GM12874 (cell line): ENCODE results near the gene IL19.

Experiments
- TF ChIP-seq, protein P1 (sequence below): IDR thresholded peaks from 2 replicates; pipeline ENCODE4 v1.5.1; 2011; ENCODE audit warnings: low read depth, mild to moderate bottlenecking, control low read depth, low read length, moderate library complexity; ENCODE audit not compliant: insufficient read depth

IL19 gene

DNA sequence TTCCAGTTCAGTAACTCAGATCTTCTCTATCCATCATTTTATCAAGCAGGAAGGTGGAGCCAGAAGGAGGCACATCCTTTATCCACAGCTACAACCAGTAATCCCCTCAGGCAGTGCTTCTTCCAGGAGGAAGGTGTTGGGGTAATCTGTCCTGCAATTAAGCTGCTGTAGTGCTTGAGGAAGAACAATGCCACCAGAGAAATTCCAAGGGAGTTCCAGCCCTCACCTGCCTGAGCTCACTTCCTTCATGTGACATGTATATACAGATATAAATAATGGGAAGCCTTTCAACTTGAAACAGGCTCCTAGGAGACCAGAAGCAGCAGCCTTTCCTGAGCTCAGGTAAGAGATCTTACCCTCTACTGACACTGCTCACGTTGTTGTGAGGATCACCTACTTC lies 92.7 kb downstream of the IL19 start:
- TF ChIP-seq, protein P1, sequence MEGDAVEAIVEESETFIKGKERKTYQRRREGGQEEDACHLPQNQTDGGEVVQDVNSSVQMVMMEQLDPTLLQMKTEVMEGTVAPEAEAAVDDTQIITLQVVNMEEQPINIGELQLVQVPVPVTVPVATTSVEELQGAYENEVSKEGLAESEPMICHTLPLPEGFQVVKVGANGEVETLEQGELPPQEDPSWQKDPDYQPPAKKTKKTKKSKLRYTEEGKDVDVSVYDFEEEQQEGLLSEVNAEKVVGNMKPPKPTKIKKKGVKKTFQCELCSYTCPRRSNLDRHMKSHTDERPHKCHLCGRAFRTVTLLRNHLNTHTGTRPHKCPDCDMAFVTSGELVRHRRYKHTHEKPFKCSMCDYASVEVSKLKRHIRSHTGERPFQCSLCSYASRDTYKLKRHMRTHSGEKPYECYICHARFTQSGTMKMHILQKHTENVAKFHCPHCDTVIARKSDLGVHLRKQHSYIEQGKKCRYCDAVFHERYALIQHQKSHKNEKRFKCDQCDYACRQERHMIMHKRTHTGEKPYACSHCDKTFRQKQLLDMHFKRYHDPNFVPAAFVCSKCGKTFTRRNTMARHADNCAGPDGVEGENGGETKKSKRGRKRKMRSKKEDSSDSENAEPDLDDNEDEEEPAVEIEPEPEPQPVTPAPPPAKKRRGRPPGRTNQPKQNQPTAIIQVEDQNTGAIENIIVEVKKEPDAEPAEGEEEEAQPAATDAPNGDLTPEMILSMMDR = no peak

DNA sequence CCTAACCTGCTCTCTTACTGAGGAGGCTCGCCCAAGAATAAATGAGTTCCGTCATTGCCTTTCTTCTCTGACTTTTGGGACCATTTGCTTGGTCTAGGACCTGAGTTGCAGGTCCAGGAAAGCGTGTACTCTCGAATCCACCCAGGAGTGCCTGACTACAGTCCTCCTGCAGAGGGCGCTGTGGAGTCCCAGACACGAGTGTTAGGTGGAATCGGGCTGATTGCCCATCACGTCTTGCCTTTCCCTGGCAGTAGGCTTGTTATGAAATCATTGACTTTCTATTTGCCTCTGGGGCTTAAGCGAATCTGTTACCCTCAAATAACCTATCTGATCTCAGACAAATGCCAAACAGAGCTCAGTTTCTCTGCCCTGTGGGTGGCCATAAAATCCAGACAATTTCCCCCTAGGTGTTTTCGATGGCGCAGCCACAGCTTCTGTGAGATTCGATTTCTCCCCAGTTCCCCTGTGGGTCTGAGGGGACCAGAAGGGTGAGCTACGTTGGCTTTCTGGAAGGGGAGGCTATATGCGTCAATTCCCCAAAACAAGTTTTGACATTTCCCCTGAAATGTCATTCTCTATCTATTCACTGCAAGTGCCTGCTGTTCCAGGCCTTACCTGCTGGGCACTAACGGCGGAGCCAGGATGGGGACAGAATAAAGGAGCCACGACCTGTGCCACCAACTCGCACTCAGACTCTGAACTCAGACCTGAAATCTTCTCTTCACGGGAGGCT lies 94.5 kb downstream of the IL19 start, which contains the start of gene IL20:
Gene IL20, plus strand, starts transcription at position 685 of the 733 bp plus-strand sequence. CDS start 230 bp downstream, outside the sequence.
- TF ChIP-seq, protein P1 = peak; percentile 90

DNA sequence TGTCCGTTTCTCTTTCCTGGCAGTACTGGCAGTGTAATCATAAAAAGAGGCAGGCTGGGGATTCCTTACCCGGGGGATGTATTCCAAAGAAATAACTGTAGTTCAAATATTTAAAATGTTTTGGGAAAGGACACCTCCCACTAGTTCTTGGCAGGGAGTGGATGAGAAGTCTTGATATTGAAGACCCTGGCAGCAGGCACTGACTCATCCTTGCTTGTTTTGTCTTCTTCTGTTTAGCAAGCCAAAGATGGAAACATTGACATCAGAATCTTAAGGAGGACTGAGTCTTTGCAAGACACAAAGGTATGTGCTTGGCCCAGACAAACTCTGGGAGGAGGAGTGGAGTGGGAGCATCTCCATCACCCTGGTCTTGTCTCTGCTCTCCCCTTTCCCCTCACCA lies 95.5 kb downstream of the IL19 start:
- TF ChIP-seq, protein P1 = no peak

DNA sequence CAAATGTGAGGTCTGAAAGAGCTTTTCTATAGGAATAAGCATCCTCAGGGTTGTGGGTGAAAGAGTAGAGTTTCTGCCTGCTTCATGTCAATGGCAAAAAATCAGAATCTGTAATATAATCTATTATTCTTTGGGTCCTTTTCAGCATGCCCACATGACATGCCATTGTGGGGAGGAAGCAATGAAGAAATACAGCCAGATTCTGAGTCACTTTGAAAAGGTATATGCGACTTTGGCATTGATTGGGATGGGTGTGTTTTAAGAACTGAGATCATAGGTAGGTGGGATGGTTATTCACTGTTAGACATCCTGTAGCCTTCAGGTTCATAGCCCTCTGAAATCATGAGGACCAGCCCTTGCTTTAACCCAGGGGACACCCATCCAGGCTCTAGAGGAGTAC lies 96.7 kb downstream of the IL19 start:
- TF ChIP-seq, protein P1 = no peak

DNA sequence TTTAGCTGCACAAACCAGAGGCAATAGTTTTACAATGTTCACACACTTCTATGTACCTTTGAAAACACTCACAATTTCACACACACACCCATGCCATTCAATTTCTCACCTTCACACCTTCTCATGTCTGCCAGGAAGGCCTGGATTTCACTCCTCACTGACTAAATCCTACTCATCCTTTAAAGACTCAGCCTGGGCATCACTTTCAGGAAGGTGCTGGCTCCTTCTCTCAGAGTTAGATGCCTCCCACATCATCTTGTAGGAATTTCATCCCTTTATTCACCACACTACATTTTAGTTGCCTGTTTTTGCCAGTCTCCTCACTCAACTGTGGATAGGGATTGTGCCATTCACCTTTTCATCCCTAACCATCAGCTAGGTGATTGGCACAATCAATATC lies 97.1 kb downstream of the IL19 start:
- TF ChIP-seq, protein P1 = no peak

DNA sequence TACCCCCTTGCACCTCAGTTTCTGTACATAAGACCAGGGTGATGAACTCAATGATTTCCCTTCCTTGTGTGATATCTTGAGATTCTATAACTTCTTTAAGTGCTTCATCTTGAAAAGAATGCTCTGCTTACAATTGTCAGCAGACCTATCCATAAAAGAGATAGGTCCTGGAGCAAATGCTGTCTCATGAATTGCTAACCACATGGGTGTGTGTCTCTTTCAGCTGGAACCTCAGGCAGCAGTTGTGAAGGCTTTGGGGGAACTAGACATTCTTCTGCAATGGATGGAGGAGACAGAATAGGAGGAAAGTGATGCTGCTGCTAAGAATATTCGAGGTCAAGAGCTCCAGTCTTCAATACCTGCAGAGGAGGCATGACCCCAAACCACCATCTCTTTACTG lies 97.7 kb downstream of the IL19 start:
- TF ChIP-seq, protein P1 = no peak

DNA sequence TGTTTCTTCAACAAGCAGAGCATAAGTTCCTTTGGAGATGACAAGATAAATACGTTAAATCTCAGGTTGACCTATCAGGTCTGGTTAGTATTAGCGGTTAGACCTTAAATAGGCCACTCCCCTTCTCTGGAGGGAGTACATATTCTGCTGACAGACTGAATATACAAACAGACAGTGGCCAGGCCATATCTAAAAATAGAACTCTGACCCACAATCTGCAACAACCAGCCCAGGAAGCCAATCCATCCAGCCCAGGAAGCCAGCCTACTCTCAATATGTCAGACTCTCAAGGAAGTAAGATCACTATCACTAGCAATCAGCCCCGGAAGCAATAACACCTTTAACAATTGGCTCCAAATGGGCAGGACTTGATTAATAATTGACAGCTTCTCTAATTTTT lies 101.6 kb downstream of the IL19 start:
- TF ChIP-seq, protein P1 = no peak
